ENCODE results near the gene TCP11. TPM values are rescaled to one million over a fixed set of nuclear protein-coding genes. Genes with fewer than 3 reads are reported as not detected.

Gene TCP11
- total and polyA plus RNA-seq, 2 of the 13 experiments (the other 11 are each of a cell fraction or from before 2014, with no cell fraction given) = 0.04 TPM; not detected in 1

- no peak for TF ChIP-seq ZNF234 (CRISPR knock-in tag; conservative IDR thresholded peaks at IDR 0.05)
- peaks cover 0 to 11% of the 10 kb centered on the region in 2 experiments; a peak in 1 of 5 replicates for H3K27me3 ChIP-seq (ENCODE audit: control insufficient read depth in 1 of 2, insufficient read depth in 2 of 2, low read length in 2 of 2)
- no peak for DNase-seq (ENCODE audit: low spot score)
- no peak for ATAC-seq
- no peak for FAIRE-seq
- no peak overlapping the region for H3K9ac ChIP-seq (ENCODE audit: insufficient read depth, low read depth, low read length)
- H3K4me2 ChIP-seq (ENCODE audit: low read depth, low read length) = no peak overlapping the region
- no TSS peak for BruUV-seq (replicated peaks)
- H3K9me3 ChIP-seq (ENCODE audit: low read length) = 0 out of 2 replicates have a peak, but pooled peaks cover 4% of the 10 kb centered on the region
- ChIA-PET POLR2A (no interaction called here), CTCF (ENCODE audit: low intra/inter-chr PET ratio, low total read pairs) (no interaction called here)
- H3K79me2 ChIP-seq (ENCODE audit: insufficient read depth, low read length) = no peaks in the 10 kb centered on the region
- no peak overlapping the region for H3K4me3 ChIP-seq (replicated peaks in 1 of 3; ENCODE audit: insufficient read depth in 1 of 3, low read depth in 2 of 3, low read length in 3 of 3)
- intact Hi-C loops (cut with micrococcal nuclease; ENCODE audit: unreplicated experiment) (no loop called here), in situ Hi-C loops (cut with HindIII; ENCODE audit: extremely low pct_ligation_motif_present, low pct_unique_long_range_greater_than_20kb) (no loop called here)
- WGBS (ENCODE audit: low lambda C conversion rate) = 13% methylated on average over 1 of the region's 1 CpG
- H3K4me1 ChIP-seq (ENCODE audit: insufficient read depth, low read length) = peaks cover 20% of the 10 kb centered on the region
- H2AFZ ChIP-seq (ENCODE audit: low read length) = no peak overlapping the region
- no peaks in the 10 kb centered on the region for H4K20me1 ChIP-seq (ENCODE audit: insufficient read depth, low read length)
- no peaks in the 10 kb centered on the region for H3K36me3 ChIP-seq (replicated peaks in 1 of 2; ENCODE audit: control insufficient read depth in 1 of 2, insufficient read depth in 2 of 2, low read length in 2 of 2)
- no peak overlapping the region for H3K27ac ChIP-seq (ENCODE audit: extremely low read length, insufficient read depth, low read length)
Observed at GRCh38 chr6:35170166-35170565, 29.0 kb upstream of the TCP11 start.

GRCh38 chr6:35168461-35168861, 27.3 kb upstream of the TCP11 start:
- Histone ChIP-seq H2AFZ (ENCODE audit: low read length) (no peak overlapping the region), H3K27ac (ENCODE audit: extremely low read length, insufficient read depth, low read length) (no peak overlapping the region), H3K4me3 (replicated peaks in 1 of 3; ENCODE audit: insufficient read depth in 1 of 3, low read depth in 2 of 3, low read length in 3 of 3) (no peak overlapping the region), H4K20me1 (ENCODE audit: insufficient read depth, low read length) (no peaks in the 10 kb centered on the region), H3K4me2 (ENCODE audit: low read depth, low read length) (no peak overlapping the region), H3K27me3 (ENCODE audit: control insufficient read depth in 1 of 2, insufficient read depth in 2 of 2, low read length in 2 of 2) (peaks cover 0 to 9% of the 10 kb centered on the region in 2 experiments; a peak in 1 of 5 replicates), H3K4me1 (ENCODE audit: insufficient read depth, low read length) (peaks cover 36% of the 10 kb centered on the region), H3K9ac (ENCODE audit: insufficient read depth, low read depth, low read length) (no peak overlapping the region), H3K79me2 (ENCODE audit: insufficient read depth, low read length) (no peaks in the 10 kb centered on the region), H3K9me3 (ENCODE audit: low read length) (0 out of 2 replicates have a peak, but pooled peaks cover 4% of the 10 kb centered on the region), H3K36me3 (replicated peaks in 1 of 2; ENCODE audit: control insufficient read depth in 1 of 2, insufficient read depth in 2 of 2, low read length in 2 of 2) (no peaks in the 10 kb centered on the region)
- WGBS (ENCODE audit: low lambda C conversion rate) = 18% methylated on average over 7 of the region's 7 CpGs
- in situ Hi-C loops (cut with HindIII; ENCODE audit: extremely low pct_ligation_motif_present, low pct_unique_long_range_greater_than_20kb) (no loop called here), intact Hi-C loops (cut with micrococcal nuclease; ENCODE audit: unreplicated experiment) (no loop called here)
- DNase-seq (ENCODE audit: low spot score) (no peak), ATAC-seq (no peak), FAIRE-seq (no peak)
- ChIA-PET CTCF (ENCODE audit: low intra/inter-chr PET ratio, low total read pairs) (no interaction called here), POLR2A (no interaction called here)
- TF ChIP-seq ZSCAN20 (CRISPR knock-in tag; IDR thresholded peaks at IDR 0.05; ENCODE audit: borderline replicate concordance) = no peak
- no peak for TF ChIP-seq BRCA1 (CRISPR knock-in tag; IDR thresholded peaks at IDR 0.05)
- no peak for TF ChIP-seq ZNF136 (CRISPR knock-in tag; IDR thresholded peaks at IDR 0.05; ENCODE audit: low read depth)
- TF ChIP-seq ONECUT2 (CRISPR knock-in tag; IDR thresholded peaks at IDR 0.05) = no peak
- TF ChIP-seq ZNF335 (CRISPR knock-in tag; IDR thresholded peaks at IDR 0.05) = no peak
- no peak for TF ChIP-seq ZNF367 (CRISPR knock-in tag; IDR thresholded peaks at IDR 0.05; ENCODE audit: borderline replicate concordance)
- TF ChIP-seq TEAD2 (CRISPR knock-in tag; IDR thresholded peaks at IDR 0.05) = no peak
- TF ChIP-seq NFE2L1 (CRISPR knock-in tag; IDR thresholded peaks at IDR 0.05; ENCODE audit: borderline replicate concordance) = no peak
- TF ChIP-seq ZFP36L1 (CRISPR knock-in tag; IDR thresholded peaks at IDR 0.05) = no peak
- no peak for TF ChIP-seq RBFOX2 (IDR thresholded peaks at IDR 0.05; ENCODE audit: low read depth, low read length)
- TF ChIP-seq ZNF234 (CRISPR knock-in tag; conservative IDR thresholded peaks at IDR 0.05) = no peak
- TF ChIP-seq ZMYM2 (CRISPR knock-in tag; IDR thresholded peaks at IDR 0.05) = no peak
- TF ChIP-seq E2F1 (CRISPR knock-in tag; IDR thresholded peaks at IDR 0.05) = no peak
- no peak for TF ChIP-seq RARG (CRISPR knock-in tag; IDR thresholded peaks at IDR 0.05; ENCODE audit: low read depth)
- TF ChIP-seq KDM2A (CRISPR knock-in tag; IDR thresholded peaks at IDR 0.05; ENCODE audit: borderline replicate concordance, low read depth) = no peak
- no peak for TF ChIP-seq KAT8 (CRISPR knock-in tag; IDR thresholded peaks at IDR 0.05)
- TF ChIP-seq RFXAP (CRISPR knock-in tag; IDR thresholded peaks at IDR 0.05; ENCODE audit: borderline replicate concordance) = no peak
- TF ChIP-seq ZNF432 (CRISPR knock-in tag; IDR thresholded peaks at IDR 0.05; ENCODE audit: borderline replicate concordance) = no peak
- BruUV-seq (replicated peaks) = no TSS peak

All from HepG2 (cell line).